GM12878 (cell line): ENCODE measurements around the gene CLSTN2. TPM values are rescaled to one million over a fixed set of nuclear protein-coding genes. Genes with fewer than 3 reads are reported as not detected.
A peak's percentile ranks its signal among the peaks of the same experiment; 100 is the strongest.

Experiments used
- ATAC-seq: fragments of 200-7000 bp; cut with Tn5 transposase; 3 replicates; pipeline ENCODE4 v1.9.1; 2020; ENCODE audit warnings: mild to moderate bottlenecking, moderate library complexity
- BruUV-seq: library from RNA; stranded (reverse); fragments of 400-500 nt; replicated peaks from 2 replicates; lab custom pipeline; 2021; lab: Mats Ljungman, UMichigan
- CTCF ChIA-PET: fragments of 300-600 bp; sonication (Branson Sonifier 250); formaldehyde crosslinking; extraction: SDS; loops from one replicate; lab custom pipeline; 2021; ENCODE audit warnings: inconsistent platforms; lab: Yijun Ruan, JAX
- POLR2A ChIA-PET: fragments of 350-600 bp; formaldehyde crosslinking; extraction: SDS; loops from one replicate; lab custom pipeline; 2021; ENCODE audit warnings: inconsistent platforms; lab: Charles Lee
- RAD21 ChIA-PET: fragments of 300-600 bp; sonication (Branson Sonifier 250); formaldehyde crosslinking; loops from one replicate; lab custom pipeline; 2023; ENCODE audit warnings: antibody characterized with exemption; ENCODE audit not compliant: unreplicated experiment; lab: Charles Lee
- SMC1A ChIA-PET: fragments of 300-600 bp; sonication (Branson Sonifier 250); formaldehyde crosslinking; loops from one replicate; lab custom pipeline; 2023; ENCODE audit not compliant: unreplicated experiment, uncharacterized antibody; lab: Charles Lee
- DNase-seq: peaks from one replicate; pipeline ENCODE4 v3.0.0-alpha.2; 2011; ENCODE audit warnings: low read depth, low spot score
- FAIRE-seq: peaks from 3 replicates; lab custom pipeline; 2011; peaks lifted over from hg19 to GRCh38; lab: Jason Lieb, UNC
- H2AFZ ChIP-seq: 2 replicates; pipeline ENCODE4 v1.6.0; 2011; ENCODE audit warnings: low read depth, low read length, control low read depth; ENCODE audit not compliant: control insufficient read depth
- H3K27ac ChIP-seq: 2 replicates; pipeline ENCODE4 v1.5.1; 2011; ENCODE audit warnings: control low read depth; ENCODE audit not compliant: control insufficient read depth, insufficient read depth
- H3K27me3 ChIP-seq, 2 experiments: replicated peaks in 1 of 2; 2 replicates each; pipeline versions ENCODE4 v1.6.0 to v1.6.1; 2011; ENCODE audit warnings: low read length in 1 of 2; ENCODE audit not compliant: control insufficient read depth in 2 of 2, insufficient read depth in 2 of 2
- H3K36me3 ChIP-seq, 2 experiments: 2 replicates each; pipeline ENCODE4 v1.5.1; 2011; ENCODE audit warnings: low read length in 1 of 2; ENCODE audit not compliant: control insufficient read depth in 2 of 2, insufficient read depth in 2 of 2
- H3K4me1 ChIP-seq: 2 replicates; pipeline ENCODE4 v1.6.1; 2011; ENCODE audit warnings: mild to moderate bottlenecking, low read length, moderate library complexity, mixed read lengths; ENCODE audit not compliant: control insufficient read depth, insufficient read depth
- H3K4me2 ChIP-seq: 2 replicates; pipeline ENCODE4 v1.6.0; 2011; ENCODE audit warnings: control low read depth; ENCODE audit not compliant: control insufficient read depth, insufficient read depth
- H3K4me3 ChIP-seq: fragments of 200-600 bp; sonication (generic); 2 replicates; pipeline ENCODE4 v1.5.1; 2016
- H3K79me2 ChIP-seq: 2 replicates; pipeline ENCODE4 v1.6.0; 2011; ENCODE audit warnings: low read length; ENCODE audit not compliant: control insufficient read depth, insufficient read depth
- H3K9ac ChIP-seq: 2 replicates; pipeline ENCODE4 v1.8.0; 2011; ENCODE audit warnings: low read length, control low read depth, mixed read lengths; ENCODE audit not compliant: control insufficient read depth, insufficient read depth
- H3K9me3 ChIP-seq: replicated peaks from 3 replicates; pipeline ENCODE4 v1.5.1; 2011; ENCODE audit warnings: mild to moderate bottlenecking, low read length; ENCODE audit not compliant: control insufficient read depth, insufficient read depth
- H4K20me1 ChIP-seq: 2 replicates; pipeline ENCODE4 v1.6.0; 2011; ENCODE audit not compliant: control insufficient read depth, insufficient read depth
- KDM1A ChIP-seq: fragments of 200-600 bp; sonication (generic); IDR thresholded peaks from 2 replicates; pipeline ENCODE4 v1.6.1; 2016; ENCODE audit warnings: borderline replicate concordance
- PKNOX1 ChIP-seq: fragments of 450-650 bp; IDR thresholded peaks from 2 replicates; pipeline ENCODE4 v1.6.1; 2016; ENCODE audit warnings: mild to moderate bottlenecking
- USF1 ChIP-seq: IDR thresholded peaks from 2 replicates; pipeline ENCODE4 v1.6.1; 2011; ENCODE audit warnings: borderline replicate concordance, low read depth, mild to moderate bottlenecking, moderate library complexity, mixed read lengths, low read length; ENCODE audit not compliant: insufficient read depth; ENCODE audit errors: extremely low read length
- ZNF24 ChIP-seq: fragments of 450-650 bp; IDR thresholded peaks from 2 replicates; pipeline ENCODE4 v1.6.1; 2017; ENCODE audit warnings: antibody characterized with exemption, mild to moderate bottlenecking
- ZSCAN29 ChIP-seq: fragments of 450-650 bp; IDR thresholded peaks from 2 replicates; pipeline ENCODE4 v1.6.1; 2017; ENCODE audit warnings: mild to moderate bottlenecking, moderate library complexity
- WGBS: methylation state at CpG from one replicate; pipeline ENCODE4 v1.1.6; 2016; ENCODE audit warnings: low lambda C conversion rate; ENCODE audit not compliant: insufficient replicate concordance, insufficient coverage; ENCODE audit errors: missing lambda C conversion rate; 5-methylcytosine and 5-hydroxymethylcytosine counted together
- in situ Hi-C: fragments of 300-500 bp; cut with MboI; formaldehyde crosslinking; loops from 9 replicates; pipeline ENCODE4 v1.14.3; 2018; ENCODE audit warnings: mixed read lengths
- intact Hi-C: fragments of 100-400 bp; cut with micrococcal nuclease; formaldehyde crosslinking; loops from one replicate; pipeline ENCODE4 v1.14.2; 2022; ENCODE audit not compliant: unreplicated experiment
- polyA plus RNA-seq, 11 experiments: library from polyadenylated mRNA; depleted of rRNA in 4 of 11; unstranded in 6 of 11; stranded (reverse) in 5 of 11; fragments of >200 nt; fragmentation: Nextera tagmentation in 4 of 11; fragmentation: Illumina TruSeq in 1 of 11; extraction: Ambion mirVana in 4 of 11; extraction: Trizol in 1 of 11; gene quantifications; 1 replicate in 1 of 11; 2 replicates in 10 of 11; pipeline versions ENCODE4 v1.2.1 to v1.2.3, GENCODE V29; 2011 to 2016; ENCODE audit warnings: inconsistent platforms in 2 of 11, missing spikeins in 2 of 11, low read depth in 1 of 11
- total RNA-seq, 4 experiments: library from RNA; depleted of rRNA in 3 of 4; stranded (reverse); fragments of >200 nt in 3 of 4; fragmentation: Illumina TruSeq in 1 of 4; extraction: Trizol in 1 of 4; gene quantifications; 2 replicates each; pipeline versions ENCODE4 v1.2.1 to v1.2.3, GENCODE V29; 2013 to 2021

Gene CLSTN2
- total and polyA plus RNA-seq, 10 of the 15 experiments (the other 5 are each of a cell fraction or from before 2014, with no cell fraction given), result under 0.01 to 0.10 (median under 0.01) TPM; not detected in 5

- H3K4me1 ChIP-seq, result no peaks in the 10 kb centered on the region
- H3K79me2 ChIP-seq, result no peaks in the 10 kb centered on the region
- intact Hi-C loops, result no loop called here
- CTCF ChIA-PET, result no interaction called here
- H3K9me3 ChIP-seq, result no peaks in the 10 kb centered on the region
- no peaks in the 10 kb centered on the region; a peak in 1 of 4 replicates for H3K27me3 ChIP-seq
- H3K4me2 ChIP-seq, result no peak overlapping the region
- SMC1A ChIA-PET, result no interaction called here
- no peak overlapping the region for H2AFZ ChIP-seq
- no peak for TF ChIP-seq ZNF24
- peak; percentile 84 for TF ChIP-seq PKNOX1
- POLR2A ChIA-PET, result no interaction called here
- RAD21 ChIA-PET, result no interaction called here
- H3K9ac ChIP-seq, result no peak overlapping the region
- ATAC-seq, result no peak
- H4K20me1 ChIP-seq, result no peaks in the 10 kb centered on the region
- WGBS, result 7% methylated on average over 6 of the region's 6 CpGs
- in situ Hi-C loops, result no loop called here
- no peak overlapping the region for H3K4me3 ChIP-seq
- DNase-seq, result no peak
- BruUV-seq, result no TSS peak
- FAIRE-seq, result no peak
- no peaks in the 10 kb centered on the region for H3K36me3 ChIP-seq
- no peak overlapping the region for H3K27ac ChIP-seq
These were observed 575.4 kb downstream of the CLSTN2 start for GRCh38 chr3:140510303-140510861.

GRCh38 chr3:140521751-140522445 lies 586.9 kb downstream of the CLSTN2 start:
- TF ChIP-seq USF1, result no peak
- TF ChIP-seq ZSCAN29, result no peak
- TF ChIP-seq KDM1A, result no peak
- TF ChIP-seq, all 136 proteins: peak for 0
- Histone ChIP-seq H3K4me1 (no peaks in the 10 kb centered on the region), H3K4me3 (no peak overlapping the region), H3K27me3 (peaks cover 2% of the 10 kb centered on the region in 2 experiments; a peak in 3 of 4 replicates), H4K20me1 (no peaks in the 10 kb centered on the region), H3K9me3 (no peaks in the 10 kb centered on the region; the same call in 2 of the 3 replicates), H3K27ac (no peak overlapping the region), H2AFZ (no peak overlapping the region), H3K36me3 (no peaks in the 10 kb centered on the region), H3K4me2 (no peak overlapping the region), H3K9ac (no peak overlapping the region), H3K79me2 (no peaks in the 10 kb centered on the region)
- in situ Hi-C loops (no loop called here), intact Hi-C loops (no loop called here)
- WGBS, result 4% methylated on average over 10 of the region's 10 CpGs
- RAD21 ChIA-PET, result no interaction called here
- DNase-seq (no peak), FAIRE-seq (no peak), ATAC-seq (no peak)
- CTCF ChIA-PET, result no interaction called here
- no TSS peak for BruUV-seq
- SMC1A ChIA-PET, result interaction anchor here (1.6 kb wide), 1 partner anchor 17 kb away, joined by 4 read pairs; no protein-coding TSS in a partner anchor
- POLR2A ChIA-PET, result no interaction called here
